ENCODE data around the gene GLIPR1.
"Not testable (repeated sequence)": the region's sequence is repeated elsewhere in the genome, so short reads cannot be mapped to it uniquely, and the experiment has no call there.

Gene GLIPR1

GRCh38 chr12:75508159-75508558 is 27.6 kb downstream of the GLIPR1 start:
- CTCF ChIA-PET: no interaction called here
- POLR2A ChIA-PET: no interaction called here

DNA sequence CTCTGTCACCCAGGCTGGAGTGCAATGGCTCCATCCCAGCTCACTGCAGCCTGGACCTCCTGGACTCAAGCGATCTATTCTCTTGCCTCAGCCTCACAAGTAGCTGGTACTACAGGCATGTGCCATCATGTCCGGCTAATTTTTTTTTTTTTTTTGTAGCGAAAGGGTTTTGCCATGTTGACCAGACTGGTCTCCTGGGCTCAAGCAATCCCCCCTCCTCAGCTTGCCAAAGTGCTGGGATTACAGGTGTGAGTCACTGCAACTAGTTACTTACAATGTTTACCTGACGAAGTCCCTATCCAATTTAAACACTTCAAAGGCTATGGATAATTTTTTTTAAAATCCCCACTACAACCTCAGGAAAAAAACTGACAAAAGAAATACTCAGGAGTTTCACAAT is 29.1 kb downstream of the GLIPR1 start:
- no peak for TF ChIP-seq PKNOX1 (IDR thresholded peaks at IDR 0.05)
- no peak for TF ChIP-seq L3MBTL2 (conservative IDR thresholded peaks at IDR 0.05)
- TF ChIP-seq SP1 (IDR thresholded peaks at IDR 0.05): no peak
- no peak for TF ChIP-seq BHLHE40 (IDR thresholded peaks at IDR 0.05; ENCODE audit: borderline replicate concordance)
- TF ChIP-seq CTBP1 (IDR thresholded peaks at IDR 0.05; ENCODE audit: borderline replicate concordance): no peak
- TF ChIP-seq ARNT (IDR thresholded peaks at IDR 0.05): no peak
- TF ChIP-seq FOXM1 (IDR thresholded peaks at IDR 0.05; ENCODE audit: borderline replicate concordance): no peak
- no peak for TF ChIP-seq ZNF384 (IDR thresholded peaks at IDR 0.05)
- no peak for TF ChIP-seq TARDBP (IDR thresholded peaks at IDR 0.05)
- TF ChIP-seq ELF4 (IDR thresholded peaks at IDR 0.05): no peak
- TF ChIP-seq HDGF (IDR thresholded peaks at IDR 0.05; ENCODE audit: borderline replicate concordance): no peak
- TF ChIP-seq FOXA1 (IDR thresholded peaks at IDR 0.05): no peak
- no peak for TF ChIP-seq LEF1 (IDR thresholded peaks at IDR 0.05; ENCODE audit: borderline replicate concordance)
- DNase-seq (ENCODE audit: extremely low spot score): no peak
- ChIA-PET POLR2A (no interaction called here), CTCF (no interaction called here)

More at GRCh38 chr12:75508159-75508558, 27.6 kb downstream of the GLIPR1 start:
- DNase-seq (ENCODE audit: extremely low spot score): no peak
- TF ChIP-seq HDGF (IDR thresholded peaks at IDR 0.05; ENCODE audit: borderline replicate concordance): no peak
- no peak for TF ChIP-seq SP1 (IDR thresholded peaks at IDR 0.05)
- TF ChIP-seq CTBP1 (IDR thresholded peaks at IDR 0.05; ENCODE audit: borderline replicate concordance): no peak
- TF ChIP-seq L3MBTL2 (conservative IDR thresholded peaks at IDR 0.05): no peak

- ChIA-PET CTCF (interaction anchor here (1.0 kb wide), 1 partner anchor 16 kb away, joined by 4 read pairs; no protein-coding TSS in a partner anchor), POLR2A (interaction anchor here (0.8 to 1.5 kb wide), 6 partner anchors 28 to 846 kb away, joined by 3 to 5 read pairs (median 3); partner anchors contain the start of genes BBS10 and GLIPR1)
- DNase-seq (ENCODE audit: extremely low spot score): peak; percentile 89
- TF ChIP-seq ZNF384 (IDR thresholded peaks at IDR 0.05) (no peak), ARNT (IDR thresholded peaks at IDR 0.05) (peak; percentile 70; the same call in 1 of the 2 replicates), CTBP1 (IDR thresholded peaks at IDR 0.05; ENCODE audit: borderline replicate concordance) (peak; percentile 76; the same call in 1 of the 2 replicates), PKNOX1 (IDR thresholded peaks at IDR 0.05) (peak; percentile 57), NFRKB (IDR thresholded peaks at IDR 0.05) (peak; percentile 88), ELF4 (IDR thresholded peaks at IDR 0.05) (peak; percentile 73), L3MBTL2 (conservative IDR thresholded peaks at IDR 0.05) (peak; percentile 97), TARDBP (IDR thresholded peaks at IDR 0.05) (no peak)
Observed at GRCh38 chr12:75511116-75512048, 30.8 kb downstream of the GLIPR1 start, which contains the start of gene KRR1. Gene KRR1, minus strand, starts transcription at chr12:75511609. Its CDS starts 12 bp downstream, at chr12:75511597.

DNA sequence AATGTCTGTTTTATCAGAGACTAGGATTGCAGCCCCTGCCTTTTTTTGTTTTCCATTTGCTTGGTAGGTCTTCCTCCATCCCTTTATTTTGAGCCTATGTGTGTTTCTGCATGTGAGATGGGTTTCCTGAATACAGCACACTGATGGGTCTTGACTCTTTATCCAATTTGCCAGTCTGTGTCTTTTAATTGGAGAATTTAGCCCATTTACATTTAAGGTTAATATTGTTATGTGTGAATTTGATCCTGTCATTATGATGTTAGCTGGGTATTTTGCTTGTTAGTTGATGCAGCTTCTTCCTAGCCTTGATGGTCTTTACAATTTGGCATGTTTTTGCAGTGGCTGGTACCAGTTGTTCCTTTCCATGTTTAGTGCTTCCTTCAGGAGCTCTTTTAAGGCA is 40.7 kb downstream of the GLIPR1 start:
- POLR2A ChIA-PET; CTCF ChIA-PET; DNase-seq (ENCODE audit: extremely low spot score): not testable (repeated sequence)

GRCh38 chr12:75522124-75522523 is 41.6 kb downstream of the GLIPR1 start:
- POLR2A ChIA-PET; CTCF ChIA-PET; DNase-seq (ENCODE audit: extremely low spot score): not testable (repeated sequence)

- no peak for TF ChIP-seq BHLHE40 (IDR thresholded peaks at IDR 0.05; ENCODE audit: borderline replicate concordance)
- CTCF ChIA-PET: interaction anchor here (0.6 to 3.0 kb wide), 2 partner anchors 32 to 507 kb away, joined by 3 to 7 read pairs; partner anchors contain the start of gene PHLDA1
- POLR2A ChIA-PET: no interaction called here
- DNase-seq (ENCODE audit: extremely low spot score): no peak
Observed at GRCh38 chr12:75525263-75525662, 44.7 kb downstream of the GLIPR1 start.

DNA sequence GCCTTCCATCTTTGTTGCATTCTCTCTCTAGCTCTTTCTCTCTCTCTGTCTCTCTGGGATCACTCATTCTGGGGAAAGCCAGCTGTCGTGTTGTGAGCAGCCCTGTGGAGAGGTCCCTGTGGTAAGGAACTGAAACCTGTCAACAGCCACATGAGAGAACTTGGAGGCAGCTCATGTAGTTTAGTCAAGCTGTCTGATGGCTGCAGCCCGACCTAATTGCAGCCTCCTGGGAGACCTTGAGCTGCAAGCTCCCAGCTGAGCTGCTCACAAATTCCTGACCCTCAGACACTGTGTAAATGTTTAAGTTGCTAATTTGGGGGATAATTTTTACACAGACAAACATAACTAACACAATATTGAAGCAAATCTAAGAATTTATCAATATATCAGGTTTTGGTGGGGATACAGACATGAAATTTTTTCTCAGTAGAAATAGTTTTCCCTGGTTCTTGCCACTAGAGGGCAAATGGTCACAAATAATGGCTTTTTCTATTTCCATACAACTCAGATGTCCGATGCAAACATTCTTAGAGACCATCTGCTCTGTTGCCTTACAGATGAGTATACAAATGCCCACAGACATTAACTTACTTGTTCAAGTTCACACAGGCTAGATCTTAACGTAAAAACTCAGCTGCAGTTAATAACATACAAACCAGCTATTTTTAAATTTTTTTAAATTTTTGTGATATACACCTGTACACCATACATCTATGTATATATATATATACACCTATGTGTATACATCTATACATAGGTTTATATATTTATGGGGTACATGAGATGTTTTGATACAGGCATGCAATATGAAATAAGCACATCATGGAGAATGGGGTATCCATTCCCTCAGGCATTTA is 46.3 kb downstream of the GLIPR1 start:
- POLR2A ChIA-PET: no interaction called here
- peak; percentile 44 for DNase-seq (ENCODE audit: extremely low spot score)
- TF ChIP-seq TARDBP (IDR thresholded peaks at IDR 0.05) (no peak), L3MBTL2 (conservative IDR thresholded peaks at IDR 0.05) (no peak), ELF4 (IDR thresholded peaks at IDR 0.05) (no peak), BHLHE40 (IDR thresholded peaks at IDR 0.05; ENCODE audit: borderline replicate concordance) (no peak), LEF1 (IDR thresholded peaks at IDR 0.05; ENCODE audit: borderline replicate concordance) (no peak)
- CTCF ChIA-PET: interaction anchor here (0.7 to 3.0 kb wide), 6 partner anchors 9 to 837 kb away, joined by 3 to 7 read pairs (median 4); partner anchors contain the start of genes KRR1 and PHLDA1

Measured in HEK293T (cell line).